Measurements from ENCODE around the gene ATP1B4.
"Not testable (repeated sequence)": the region's sequence is repeated elsewhere in the genome, so short reads cannot be mapped to it uniquely, and the experiment has no call there.

ATP1B4 gene

GRCh38 chrX:120361764-120362305 lies at the start of gene ATP1B4:
Gene ATP1B4 (plus strand): TSS chrX:120362089. CDS start chrX:120362169, 80 bp downstream.
- no peak for DNase-seq (ENCODE audit: low read depth)

GRCh38 chrX:120315776-120316175 lies 46.1 kb upstream of the ATP1B4 start:
- no peak for DNase-seq (ENCODE audit: low read depth)

GRCh38 chrX:120316587-120317283 lies 45.2 kb upstream of the ATP1B4 start:
- peak; percentile 16 for DNase-seq (ENCODE audit: low read depth)

DNA sequence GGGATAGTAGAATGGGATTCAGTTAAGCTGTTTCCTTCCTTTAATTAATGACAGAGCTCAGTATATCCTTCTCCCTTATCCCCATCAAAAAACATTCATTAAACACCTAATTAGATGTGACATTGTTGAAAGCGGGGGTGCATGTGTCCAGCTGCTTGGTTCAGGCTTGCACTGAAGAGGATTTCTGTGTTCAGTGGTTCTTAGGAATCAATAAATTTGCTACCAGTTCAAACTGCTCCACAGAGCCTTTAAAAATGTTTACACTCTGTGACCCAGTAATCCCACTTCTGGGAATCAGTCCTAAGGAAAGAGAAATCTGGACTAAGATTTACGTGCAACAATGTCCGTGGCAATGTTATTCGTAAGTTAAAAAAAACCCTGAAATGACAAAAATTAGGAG lies 43.5 kb upstream of the ATP1B4 start:
- no peak for DNase-seq (ENCODE audit: low read depth)

- no peak for DNase-seq (ENCODE audit: low read depth)
Measured at GRCh38 chrX:120321520-120322281, 40.2 kb upstream of the ATP1B4 start.

DNA sequence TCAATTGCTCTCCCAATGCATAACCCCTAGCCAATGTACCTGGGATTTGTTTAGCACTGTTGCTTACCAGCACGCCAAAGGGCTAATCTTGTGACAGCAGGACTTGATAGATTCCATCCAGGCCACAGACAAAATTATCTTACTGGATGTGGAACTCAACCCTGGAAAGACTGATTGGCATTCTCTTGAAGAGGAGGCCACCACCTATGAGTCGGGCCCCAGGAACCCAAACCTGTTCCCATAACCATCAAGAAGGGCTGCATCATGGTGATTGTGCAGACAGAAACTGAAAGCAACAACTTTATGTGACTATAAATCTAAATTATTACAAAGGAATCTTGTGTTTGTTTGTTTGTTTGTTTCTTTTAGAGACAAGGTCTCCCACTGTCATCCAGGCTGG lies 30.8 kb upstream of the ATP1B4 start:
- DNase-seq (ENCODE audit: low read depth): no peak

GRCh38 chrX:120332394-120332793 lies 29.5 kb upstream of the ATP1B4 start:
- DNase-seq (ENCODE audit: low read depth): no peak

DNA sequence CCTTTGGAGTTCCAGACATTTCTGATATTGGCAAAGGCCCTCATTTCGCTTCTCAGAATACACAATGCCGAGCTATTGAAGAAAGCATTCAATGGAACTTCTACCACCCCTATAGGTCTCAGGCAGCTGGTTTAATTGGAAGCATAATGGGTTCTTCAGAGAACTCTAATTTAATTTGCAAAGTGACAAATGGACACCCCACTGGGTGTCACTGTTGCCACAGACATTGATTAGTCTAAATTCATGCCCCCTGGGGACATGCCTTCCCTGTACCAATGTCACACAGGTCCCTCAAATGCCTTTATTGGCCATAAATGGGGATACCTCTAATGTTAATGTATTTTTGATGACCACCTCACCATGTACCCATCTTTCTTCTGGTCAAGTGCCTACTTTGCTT lies 27.7 kb upstream of the ATP1B4 start:
- DNase-seq (ENCODE audit: low read depth): no peak

- no peak for DNase-seq (ENCODE audit: low read depth)
Measured at GRCh38 chrX:120334603-120335002, 27.3 kb upstream of the ATP1B4 start.

- no peak for DNase-seq (ENCODE audit: low read depth)
Measured at GRCh38 chrX:120335289-120335688, 26.6 kb upstream of the ATP1B4 start.

DNA sequence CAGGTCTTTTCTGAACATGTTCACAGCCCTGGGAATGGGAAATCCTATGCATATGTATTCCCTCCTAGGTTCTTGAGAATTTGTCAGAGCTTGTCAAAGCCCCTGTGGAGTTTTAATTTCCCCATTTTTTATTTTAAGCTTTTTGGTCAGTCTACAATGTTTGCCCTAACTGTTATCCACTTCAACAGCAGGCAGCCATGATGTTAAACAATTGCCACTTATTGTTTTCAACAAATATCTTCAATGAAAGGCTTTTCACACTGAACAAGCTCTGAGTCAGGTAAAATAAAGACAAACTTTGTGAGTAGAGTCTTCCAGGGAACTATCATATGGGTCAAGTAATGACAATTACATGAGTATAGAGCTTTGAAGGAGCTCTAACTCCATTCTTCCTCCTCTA lies 25.0 kb upstream of the ATP1B4 start:
- no peak for DNase-seq (ENCODE audit: low read depth)

GRCh38 chrX:120344566-120344965 lies 17.3 kb upstream of the ATP1B4 start:
- DNase-seq (ENCODE audit: low read depth): not testable (repeated sequence)

- no peak for DNase-seq (ENCODE audit: low read depth)
Measured at GRCh38 chrX:120350450-120351138, 11.3 kb upstream of the ATP1B4 start.

- DNase-seq (ENCODE audit: low read depth): no peak
Measured at GRCh38 chrX:120356084-120356483, 5.8 kb upstream of the ATP1B4 start.

GRCh38 chrX:120357186-120357585 lies 4.7 kb upstream of the ATP1B4 start:
- DNase-seq (ENCODE audit: low read depth): no peak

- no peak for DNase-seq (ENCODE audit: low read depth)
Measured at GRCh38 chrX:120358737-120359456, 3.0 kb upstream of the ATP1B4 start.

- peak; percentile 4 for DNase-seq (ENCODE audit: low read depth)
Measured at GRCh38 chrX:120365320-120365719, 3.4 kb downstream of the ATP1B4 start.

- no peak for DNase-seq (ENCODE audit: low read depth)
Measured at GRCh38 chrX:120365968-120366367, 4.1 kb downstream of the ATP1B4 start.

DNA sequence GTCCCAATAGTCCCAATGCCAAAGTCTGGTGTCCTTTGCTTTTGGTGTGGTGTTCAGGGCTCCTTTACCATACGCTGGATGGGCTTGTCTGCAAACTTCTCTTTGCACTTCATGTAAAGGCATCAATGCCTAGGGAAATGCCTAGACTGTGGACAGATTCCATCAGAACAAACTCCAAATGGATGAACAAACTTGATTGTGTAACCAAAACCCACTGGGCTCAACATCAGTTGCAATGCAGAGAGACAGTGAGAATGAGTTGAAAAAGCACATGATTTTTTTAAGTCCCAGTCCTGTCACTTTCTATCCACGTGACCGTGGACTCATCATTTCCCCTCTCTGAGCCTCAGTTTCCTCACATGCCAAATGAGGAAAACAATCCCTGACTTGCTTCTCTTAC lies 4.9 kb downstream of the ATP1B4 start:
- DNase-seq (ENCODE audit: low read depth): no peak

GRCh38 chrX:120367402-120368109 lies 5.7 kb downstream of the ATP1B4 start:
- DNase-seq (ENCODE audit: low read depth): no peak

- no peak for DNase-seq (ENCODE audit: low read depth)
Measured at GRCh38 chrX:120372667-120373370, 10.9 kb downstream of the ATP1B4 start.
